Measurements from ENCODE around the gene SLC25A52.

The SLC25A52 gene

GRCh38 chr18:31774962-31775361, 14.3 kb upstream of the SLC25A52 start:
- TF ChIP-seq, protein P1, sequence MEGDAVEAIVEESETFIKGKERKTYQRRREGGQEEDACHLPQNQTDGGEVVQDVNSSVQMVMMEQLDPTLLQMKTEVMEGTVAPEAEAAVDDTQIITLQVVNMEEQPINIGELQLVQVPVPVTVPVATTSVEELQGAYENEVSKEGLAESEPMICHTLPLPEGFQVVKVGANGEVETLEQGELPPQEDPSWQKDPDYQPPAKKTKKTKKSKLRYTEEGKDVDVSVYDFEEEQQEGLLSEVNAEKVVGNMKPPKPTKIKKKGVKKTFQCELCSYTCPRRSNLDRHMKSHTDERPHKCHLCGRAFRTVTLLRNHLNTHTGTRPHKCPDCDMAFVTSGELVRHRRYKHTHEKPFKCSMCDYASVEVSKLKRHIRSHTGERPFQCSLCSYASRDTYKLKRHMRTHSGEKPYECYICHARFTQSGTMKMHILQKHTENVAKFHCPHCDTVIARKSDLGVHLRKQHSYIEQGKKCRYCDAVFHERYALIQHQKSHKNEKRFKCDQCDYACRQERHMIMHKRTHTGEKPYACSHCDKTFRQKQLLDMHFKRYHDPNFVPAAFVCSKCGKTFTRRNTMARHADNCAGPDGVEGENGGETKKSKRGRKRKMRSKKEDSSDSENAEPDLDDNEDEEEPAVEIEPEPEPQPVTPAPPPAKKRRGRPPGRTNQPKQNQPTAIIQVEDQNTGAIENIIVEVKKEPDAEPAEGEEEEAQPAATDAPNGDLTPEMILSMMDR (IDR thresholded peaks at IDR 0.05; ENCODE audit: low read depth, low read length, missing control alignments), result no peak
- DNase-seq, result no peak
- in situ Hi-C loops (cut with HindIII; ENCODE audit: low pct_ligation_motif_present, low sequenced_read_pairs), result no loop called here
- Histone ChIP-seq H3K27ac (no peak overlapping the region), H3K36me3 (replicated peaks) (no peaks in the 10 kb centered on the region), H3K27me3 (replicated peaks) (no peaks in the 10 kb centered on the region), H3K4me3 (ENCODE audit: low read depth, low read length) (no peak overlapping the region)

DNA sequence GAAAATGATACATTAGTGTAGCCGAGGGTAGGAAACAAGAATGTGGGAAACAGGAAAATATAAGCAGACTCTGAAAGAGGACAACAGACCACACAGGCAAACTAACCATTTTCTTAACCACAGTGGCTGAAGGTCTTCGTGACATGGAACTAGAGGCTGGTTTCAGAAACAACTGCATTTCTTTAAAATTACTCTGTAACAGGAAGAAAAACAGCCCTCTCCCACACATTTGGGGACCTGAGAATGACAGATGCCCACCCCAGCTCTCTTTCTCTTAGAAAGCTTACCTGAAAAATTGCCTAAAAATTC, 13.8 kb upstream of the SLC25A52 start:
- TF ChIP-seq, protein P1 (IDR thresholded peaks at IDR 0.05; ENCODE audit: low read depth, low read length, missing control alignments), result no peak
- no peak overlapping the region for H3K4me3 ChIP-seq (ENCODE audit: low read depth, low read length)
- no peaks in the 10 kb centered on the region for H3K36me3 ChIP-seq (replicated peaks)
- no peak for DNase-seq
- H3K27me3 ChIP-seq (replicated peaks), result no peaks in the 10 kb centered on the region
- H3K27ac ChIP-seq, result no peak overlapping the region
- in situ Hi-C loops (cut with HindIII; ENCODE audit: low pct_ligation_motif_present, low sequenced_read_pairs), result no loop called here

DNA sequence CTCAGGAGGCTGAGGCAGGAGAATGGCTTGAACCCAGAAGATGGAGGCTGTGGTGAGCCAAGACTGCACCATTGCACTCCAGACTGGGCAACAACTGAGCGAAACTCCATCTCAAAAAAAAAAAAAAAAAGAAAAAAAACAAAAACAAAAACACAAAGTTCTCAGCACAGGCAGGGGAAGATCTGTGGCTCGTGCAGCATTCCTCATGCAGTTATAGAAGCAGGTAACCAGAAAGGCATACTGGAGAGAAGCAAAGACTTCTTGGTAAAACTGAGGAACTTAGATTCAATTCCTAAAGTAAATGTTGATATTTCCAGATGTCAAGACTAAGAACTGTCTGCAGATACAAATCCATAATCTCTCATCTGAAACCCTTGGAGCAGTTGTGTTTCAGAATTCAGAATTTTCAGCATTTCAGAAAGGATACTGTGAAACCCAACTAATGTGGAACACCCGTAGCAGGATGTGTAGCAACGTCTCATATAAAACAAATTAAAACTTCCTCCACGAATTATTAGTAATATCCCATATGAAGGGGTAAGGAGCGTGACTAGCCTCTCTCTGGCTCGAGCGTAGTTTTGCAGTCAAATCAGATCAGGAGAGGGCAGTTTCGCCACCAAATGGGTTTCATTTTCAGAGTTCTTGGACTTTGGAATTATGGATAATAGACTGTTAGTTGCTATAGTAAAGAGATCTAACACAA, 13.2 kb upstream of the SLC25A52 start:
- in situ Hi-C loops (cut with HindIII; ENCODE audit: low pct_ligation_motif_present, low sequenced_read_pairs), result no loop called here

DNA sequence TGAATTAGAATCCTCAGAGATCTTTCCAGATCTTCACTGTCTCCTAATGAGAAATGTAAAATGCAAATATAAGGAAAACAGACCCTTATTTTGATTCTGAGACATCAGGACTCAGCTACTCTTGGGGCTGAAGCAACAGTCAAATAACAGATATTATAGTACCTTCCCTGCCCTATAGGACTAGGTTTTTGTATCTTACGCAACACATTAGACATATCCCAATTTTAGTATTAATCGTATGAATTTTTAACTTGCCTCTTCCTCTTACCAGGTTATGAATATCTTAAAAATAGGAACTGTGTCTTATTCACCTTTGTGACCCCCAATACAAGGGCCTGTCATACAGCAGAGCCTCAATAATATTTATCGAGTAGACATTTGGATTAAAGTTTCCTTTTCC, 12.0 kb upstream of the SLC25A52 start:
- no peak for DNase-seq

More for the DNA sequence above, 13.2 kb upstream of the SLC25A52 start:
- TF ChIP-seq, protein P1 (IDR thresholded peaks at IDR 0.05; ENCODE audit: low read depth, low read length, missing control alignments), result no peak
- Histone ChIP-seq H3K4me3 (ENCODE audit: low read depth, low read length) (no peak overlapping the region), H3K36me3 (replicated peaks) (no peaks in the 10 kb centered on the region), H3K27me3 (replicated peaks) (no peaks in the 10 kb centered on the region), H3K27ac (no peak overlapping the region)
- no peak for DNase-seq

GRCh38 chr18:31750273-31750672, 10.4 kb downstream of the SLC25A52 start:
- TF ChIP-seq, protein P1 (IDR thresholded peaks at IDR 0.05; ENCODE audit: low read depth, low read length, missing control alignments), result no peak
- H3K4me3 ChIP-seq (ENCODE audit: low read depth, low read length), result no peak overlapping the region

More for the DNA sequence above, 12.0 kb upstream of the SLC25A52 start:
- no peaks in the 10 kb centered on the region for H3K27me3 ChIP-seq (replicated peaks)
- H3K4me3 ChIP-seq (ENCODE audit: low read depth, low read length), result no peak overlapping the region
- no peaks in the 10 kb centered on the region for H3K36me3 ChIP-seq (replicated peaks)
- no peak overlapping the region for H3K27ac ChIP-seq
- TF ChIP-seq, protein P1 (IDR thresholded peaks at IDR 0.05; ENCODE audit: low read depth, low read length, missing control alignments), result no peak
- in situ Hi-C loops (cut with HindIII; ENCODE audit: low pct_ligation_motif_present, low sequenced_read_pairs), result no loop called here

GRCh38 chr18:31746396-31746795, 14.3 kb downstream of the SLC25A52 start:
- Histone ChIP-seq H3K4me3 (ENCODE audit: low read depth, low read length) (no peak overlapping the region), H3K27ac (no peak overlapping the region), H3K27me3 (replicated peaks) (no peaks in the 10 kb centered on the region), H3K36me3 (replicated peaks) (no peaks in the 10 kb centered on the region)
- in situ Hi-C loops (cut with HindIII; ENCODE audit: low pct_ligation_motif_present, low sequenced_read_pairs), result no loop called here
- no peak for DNase-seq
- TF ChIP-seq, protein P1 (IDR thresholded peaks at IDR 0.05; ENCODE audit: low read depth, low read length, missing control alignments), result no peak

More at GRCh38 chr18:31750273-31750672, 10.4 kb downstream of the SLC25A52 start:
- no peak overlapping the region for H3K27ac ChIP-seq
- no peaks in the 10 kb centered on the region for H3K27me3 ChIP-seq (replicated peaks)
- no peaks in the 10 kb centered on the region for H3K36me3 ChIP-seq (replicated peaks)
- in situ Hi-C loops (cut with HindIII; ENCODE audit: low pct_ligation_motif_present, low sequenced_read_pairs), result no loop called here
- DNase-seq, result no peak

Data from brain microvascular endothelial cell (primary cell).